Heart left ventricle (tissue), 16 donors: Measurements from ENCODE around the gene NR1I2. TPM values are rescaled to one million over a fixed set of nuclear protein-coding genes. Genes with fewer than 3 reads are reported as not detected.

Experiments
- ATAC-seq, 4 donors: fragments of 200-7000 bp; cut with Tn5 transposase; one replicate each; pipeline ENCODE4 v1.9.1; 2020 to 2022; ENCODE audit warnings: moderate library complexity in 4 of 4, mild to moderate bottlenecking in 3 of 4, moderate number of reproducible peaks in 1 of 4
- DNase-seq, 5 donors: peaks; one replicate each; pipeline ENCODE4 v3.0.0-alpha.2; 2020
- H3K27ac ChIP-seq, 12 donors: fragments of 200-600 bp; sonication (generic) in 4 of 12; one replicate each; pipeline versions ENCODE4 v1.5.0 to v1.8.0; 2016 to 2022; ENCODE audit warnings: mild to moderate bottlenecking in 2 of 12
- H3K27me3 ChIP-seq, 9 donors: fragments of 200-600 bp; sonication (generic) in 2 of 9; one replicate each; pipeline versions ENCODE4 v1.5.1 to v1.8.0; 2016 to 2022; ENCODE audit warnings: mild to moderate bottlenecking in 3 of 9
- H3K36me3 ChIP-seq, 9 donors: fragments of 200-600 bp; sonication (generic) in 2 of 9; one replicate each; pipeline versions ENCODE4 v1.5.0 to v1.8.0; 2018 to 2022; ENCODE audit warnings: mild to moderate bottlenecking in 2 of 9
- H3K4me1 ChIP-seq, 12 donors: fragments of 200-600 bp; sonication (generic) in 4 of 12; one replicate each; pipeline versions ENCODE4 v1.5.0 to v1.8.0; 2016 to 2022; ENCODE audit warnings: mild to moderate bottlenecking in 3 of 12
- H3K4me3 ChIP-seq, 12 donors: fragments of 200-600 bp; sonication (generic) in 4 of 12; one replicate each; pipeline versions ENCODE4 v1.5.0 to v1.8.0; 2017 to 2022; ENCODE audit warnings: mild to moderate bottlenecking in 9 of 12, moderate library complexity in 4 of 12
- H3K9me3 ChIP-seq, 12 donors: fragments of 200-600 bp; sonication (generic) in 4 of 12; one replicate each; pipeline versions ENCODE4 v1.5.0 to v1.8.0; 2016 to 2022; ENCODE audit warnings: mild to moderate bottlenecking in 1 of 12
- POLR2A ChIP-seq, 2 donors: fragments of 450-650 bp; IDR thresholded peaks; one replicate each; pipeline ENCODE4 v1.6.1; 2017; ENCODE audit warnings: antibody characterized with exemption in 2 of 2, mild to moderate bottlenecking in 2 of 2, moderate library complexity in 2 of 2
- WGBS, 4 donors: extraction: QIAGEN DNeasy Blood & Tissue Kit in 2 of 4; methylation state at CpG; one replicate each; pipeline versions ENCODE4 v1.1.5 to v1.1.7; 2013 to 2018; 5-methylcytosine and 5-hydroxymethylcytosine counted together
- intact Hi-C, 10 donors: fragments of 100-400 bp; cut with DNase I; formaldehyde crosslinking; loops; one replicate each; pipeline versions ENCODE4 v1.11.1 to v1.14.2; 2022
- polyA plus RNA-seq, 2 donors: library from polyadenylated mRNA; stranded (reverse); fragments of 200-250 nt; gene quantifications; one replicate each; pipeline ENCODE4 v1.2.3, GENCODE V29; 2013
- total RNA-seq, 9 donors: library from RNA; depleted of rRNA in 2 of 9; stranded (reverse); fragments of >200 nt in 2 of 9; fragmentation: NEBNext Ultra II Directional in 3 of 9; extraction: Animal tissue kit (Norgen Biotek cat#: 25700) in 3 of 9; gene quantifications; one replicate each; pipeline versions ENCODE4 v1.1.0 to v1.2.4, GENCODE V29; 2016 to 2023
- TF ChIP-seq, protein P1 (sequence below), 12 donors: fragments of 200-600 bp; sonication (generic) in 4 of 12; IDR thresholded peaks; one replicate each; pipeline versions ENCODE4 v1.5.0 to v1.8.0; 2018 to 2022; ENCODE audit warnings: antibody characterized with exemption in 12 of 12, mild to moderate bottlenecking in 5 of 12
- donor health status: ischemic (EF 13 %, LVEDD 7.1; RV severe dilation, severe dysfunction).
- donor health status: healthy with polysubstance abuse.
- donor health status: DM: no; HTN: yes; CAD: no.
- donor health status: DM: no; HTN: no; CAD: no.
- donor health status: ischemic (EF 25% LVEDD 6.9; RV normal size, moderate dysfunction).
- donor health status: ischemic (EF 25% LVEDD 5.7; RV mildly dilated, moderate dysfunction).
- donor health status: healthy.
- donor health status: DM: yes; HTN: yes; CAD: no.
- donor health status: ischemic (EF 35%, LVEDD 5.7; RV mildly dilated, moderate dysfunction).
- donor health status: nonischemic (EF 11% LVEDD 7.7; RV severe dilation, severe dysfunction).
- donor health status: DM: yes; HTN: yes; CAD: no.
- donor health status: PGD.
- donor health status: ischemic (EF 29% LVEDD 5.4; RV normal size, mild dysfunction).
- donor health status: nonischemic (EF 23%, LVEDD 6.1; RV moderate dilation, normal function).

The NR1I2 gene
- total and polyA plus RNA-seq, 11 donors: 0.07 to 0.29 (median 0.15) TPM; not detected in 4

DNA sequence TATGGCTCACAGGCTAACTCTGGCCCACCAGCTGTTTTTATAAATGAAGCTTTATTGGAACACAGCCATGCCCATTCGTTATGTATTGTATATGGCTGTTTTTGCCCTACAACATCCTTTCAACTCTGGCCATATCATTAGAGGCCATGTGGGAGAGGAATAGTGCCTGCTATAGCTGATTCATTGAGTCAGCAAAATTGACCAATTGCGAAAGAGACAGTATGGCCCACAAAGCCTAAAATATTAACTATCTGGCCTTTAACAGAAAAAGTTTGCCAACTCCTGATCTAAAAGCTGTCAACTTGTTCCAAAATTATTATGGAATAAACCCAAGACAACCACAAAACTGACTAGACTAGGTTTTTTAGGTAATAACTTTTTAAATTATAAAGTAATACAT is 1.4 kb downstream of the NR1I2 start:
- peaks cover 0 to 3% (median 0%) of the 10 kb centered on the region in 12 donors for H3K4me1 ChIP-seq
- intact Hi-C loops: no loop called here
- 85 to 90% (median 87%) methylated on average over 2 of the region's 2 CpGs for WGBS, 4 donors

GRCh38 chr3:119783883-119784282 is 2.0 kb downstream of the NR1I2 start:
- Histone ChIP-seq H3K9me3 (no peaks in the 10 kb centered on the region), H3K27me3 (no peaks in the 10 kb centered on the region), H3K36me3 (no peaks in the 10 kb centered on the region), H3K4me3 (no peak overlapping the region), H3K4me1 (peaks cover 0 to 3% (median 0%) of the 10 kb centered on the region in 12 donors), H3K27ac (no peak overlapping the region)
- intact Hi-C loops: no loop called here
- DNase-seq (no peak), ATAC-seq (no peak)
- WGBS, 4 donors: 74 to 82% (median 81%) methylated on average over 7 of the region's 7 CpGs
- TF ChIP-seq, protein P1, sequence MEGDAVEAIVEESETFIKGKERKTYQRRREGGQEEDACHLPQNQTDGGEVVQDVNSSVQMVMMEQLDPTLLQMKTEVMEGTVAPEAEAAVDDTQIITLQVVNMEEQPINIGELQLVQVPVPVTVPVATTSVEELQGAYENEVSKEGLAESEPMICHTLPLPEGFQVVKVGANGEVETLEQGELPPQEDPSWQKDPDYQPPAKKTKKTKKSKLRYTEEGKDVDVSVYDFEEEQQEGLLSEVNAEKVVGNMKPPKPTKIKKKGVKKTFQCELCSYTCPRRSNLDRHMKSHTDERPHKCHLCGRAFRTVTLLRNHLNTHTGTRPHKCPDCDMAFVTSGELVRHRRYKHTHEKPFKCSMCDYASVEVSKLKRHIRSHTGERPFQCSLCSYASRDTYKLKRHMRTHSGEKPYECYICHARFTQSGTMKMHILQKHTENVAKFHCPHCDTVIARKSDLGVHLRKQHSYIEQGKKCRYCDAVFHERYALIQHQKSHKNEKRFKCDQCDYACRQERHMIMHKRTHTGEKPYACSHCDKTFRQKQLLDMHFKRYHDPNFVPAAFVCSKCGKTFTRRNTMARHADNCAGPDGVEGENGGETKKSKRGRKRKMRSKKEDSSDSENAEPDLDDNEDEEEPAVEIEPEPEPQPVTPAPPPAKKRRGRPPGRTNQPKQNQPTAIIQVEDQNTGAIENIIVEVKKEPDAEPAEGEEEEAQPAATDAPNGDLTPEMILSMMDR (IDR thresholded peaks at IDR 0.05): no peak
- TF ChIP-seq POLR2A (IDR thresholded peaks at IDR 0.05): no peak

More for the DNA sequence above, 1.4 kb downstream of the NR1I2 start:
- Histone ChIP-seq H3K4me3 (no peak overlapping the region), H3K27me3 (no peaks in the 10 kb centered on the region), H3K27ac (no peak overlapping the region), H3K9me3 (no peaks in the 10 kb centered on the region), H3K36me3 (no peaks in the 10 kb centered on the region)
- TF ChIP-seq, protein P1 (IDR thresholded peaks at IDR 0.05): no peak
- no peak for TF ChIP-seq POLR2A (IDR thresholded peaks at IDR 0.05)
- ATAC-seq: no peak
- DNase-seq: no peak

- intact Hi-C loops: no loop called here
- Histone ChIP-seq H3K4me3 (no peak overlapping the region), H3K9me3 (no peaks in the 10 kb centered on the region), H3K27ac (no peak overlapping the region), H3K36me3 (no peaks in the 10 kb centered on the region), H3K27me3 (no peaks in the 10 kb centered on the region), H3K4me1 (no peaks in the 10 kb centered on the region)
- DNase-seq: no peak
- TF ChIP-seq, protein P1 (IDR thresholded peaks at IDR 0.05): no peak
- no peak for TF ChIP-seq POLR2A (IDR thresholded peaks at IDR 0.05)
- no peak for ATAC-seq
- WGBS, 4 donors: 81 to 98% (median 88%) methylated on average over 2 of the region's 2 CpGs
Measured at GRCh38 chr3:119786409-119786808, 4.5 kb downstream of the NR1I2 start.

DNA sequence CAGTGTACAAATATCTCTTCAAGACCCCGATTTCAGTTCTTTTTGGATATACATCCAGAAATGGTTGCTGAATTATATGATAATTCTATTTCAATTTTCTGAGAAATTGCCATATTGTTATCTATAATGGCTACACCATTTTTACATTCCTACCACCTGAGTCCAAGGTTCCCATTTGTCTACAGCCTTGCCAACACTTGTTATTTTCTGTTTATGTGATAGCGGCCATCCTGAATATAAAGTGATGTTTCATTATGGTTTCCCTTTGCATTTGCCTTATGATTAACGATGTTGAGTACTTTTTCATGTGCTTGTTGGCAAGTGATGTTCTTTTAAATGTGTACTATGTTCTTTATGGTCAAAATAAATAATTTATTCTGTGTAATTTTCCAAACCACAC is 8.5 kb downstream of the NR1I2 start:
- ATAC-seq (no peak), DNase-seq (no peak)
- no peaks in the 10 kb centered on the region for H3K27me3 ChIP-seq
- WGBS, 4 donors: 91 to 94% (median 92%) methylated on average over 3 of the region's 3 CpGs
- intact Hi-C loops: no loop called here
- TF ChIP-seq, protein P1 (IDR thresholded peaks at IDR 0.05): no peak
- no peak for TF ChIP-seq POLR2A (IDR thresholded peaks at IDR 0.05)
- H3K4me3 ChIP-seq: no peak overlapping the region
- no peaks in the 10 kb centered on the region for H3K36me3 ChIP-seq
- H3K4me1 ChIP-seq: peaks cover 0 to 5% (median 0%) of the 10 kb centered on the region in 12 donors
- H3K27ac ChIP-seq: no peak overlapping the region
- H3K9me3 ChIP-seq: no peaks in the 10 kb centered on the region
